GM23248 (cell line): ENCODE measurements around the gene ANAPC1. TPM values are rescaled to one million over a fixed set of nuclear protein-coding genes. Genes with fewer than 3 reads are reported as not detected.
"Not testable (repeated sequence)": the region's sequence is repeated elsewhere in the genome, so short reads cannot be mapped to it uniquely, and the experiment has no call there.

Experiments used
- DNase-seq: peaks from one replicate; pipeline ENCODE4 v3.0.0-alpha.2; 2015
- H2AFZ ChIP-seq: fragments of 200-600 bp; sonication (generic); 2 replicates; pipeline ENCODE4 v1.6.1; 2016; ENCODE audit warnings: antibody characterized with exemption
- H3F3A ChIP-seq: fragments of 200-600 bp; sonication (generic); 2 replicates; pipeline ENCODE4 v1.6.1; 2016; ENCODE audit warnings: mild to moderate bottlenecking, antibody characterized with exemption, mixed run types; ENCODE audit not compliant: insufficient read depth
- H3K27ac ChIP-seq: fragments of 200-600 bp; sonication (generic); 2 replicates; pipeline ENCODE4 v1.5.1; 2016; ENCODE audit warnings: mild to moderate bottlenecking
- H3K27me3 ChIP-seq: fragments of 200-600 bp; sonication (generic); replicated peaks from 2 replicates; pipeline ENCODE4 v1.6.1; 2016; ENCODE audit warnings: mild to moderate bottlenecking; ENCODE audit not compliant: insufficient read depth
- H3K36me3 ChIP-seq: fragments of 200-600 bp; sonication (generic); 2 replicates; pipeline ENCODE4 v1.6.1; 2016; ENCODE audit warnings: low read depth, mild to moderate bottlenecking
- H3K4me1 ChIP-seq: fragments of 200-600 bp; sonication (generic); 2 replicates; pipeline ENCODE4 v1.6.1; 2016; ENCODE audit warnings: mild to moderate bottlenecking; ENCODE audit not compliant: insufficient read depth
- H3K4me2 ChIP-seq: fragments of 200-600 bp; sonication (generic); one replicate; pipeline ENCODE4 v1.6.1; 2016; ENCODE audit warnings: mild to moderate bottlenecking; ENCODE audit not compliant: unreplicated experiment
- H3K4me3 ChIP-seq: fragments of 200-600 bp; sonication (generic); 2 replicates; pipeline ENCODE4 v1.5.1; 2016; ENCODE audit warnings: mild to moderate bottlenecking
- H3K79me2 ChIP-seq: fragments of 200-600 bp; sonication (generic); 2 replicates; pipeline ENCODE4 v1.6.1; 2016; ENCODE audit warnings: mild to moderate bottlenecking; ENCODE audit not compliant: insufficient read depth
- H3K9ac ChIP-seq: fragments of 200-600 bp; sonication (generic); 2 replicates; pipeline ENCODE4 v1.6.1; 2016; ENCODE audit warnings: mild to moderate bottlenecking
- H3K9me2 ChIP-seq: fragments of 200-600 bp; sonication (generic); 2 replicates; pipeline ENCODE4 v1.6.1; 2016; ENCODE audit warnings: mixed run types, mild to moderate bottlenecking, moderate library complexity; ENCODE audit not compliant: insufficient read depth
- H3K9me3 ChIP-seq: fragments of 200-600 bp; sonication (generic); one replicate; pipeline ENCODE4 v1.6.1; 2017; ENCODE audit warnings: low read depth
- H4K20me1 ChIP-seq: fragments of 200-600 bp; sonication (generic); 2 replicates; pipeline ENCODE4 v1.6.0; 2016; ENCODE audit not compliant: insufficient read depth
- WGBS, 2 experiments: methylation state at CpG; one replicate each; pipeline ENCODE4 v1.1.6; 2015 to 2017; ENCODE audit warnings: low lambda C conversion rate in 2 of 2, low coverage in 1 of 2; ENCODE audit errors: missing lambda C conversion rate in 2 of 2; 5-methylcytosine and 5-hydroxymethylcytosine counted together
- in situ Hi-C: fragments of 300-500 bp; cut with MboI; formaldehyde crosslinking; loops from 2 replicates; pipeline ENCODE4 v1.15.0; 2020
- polyA plus RNA-seq: library from polyadenylated mRNA; unstranded; fragments of >200 nt; fragmentation: Nextera tagmentation; extraction: Ambion mirVana; gene quantifications from 2 replicates; pipeline ENCODE4 v1.2.1, GENCODE V29; 2016
- total RNA-seq: library from RNA; depleted of rRNA; stranded (reverse); fragments of >200 nt; shearing (Covaris generic); gene quantifications from 2 replicates; pipeline ENCODE4 v1.2.3, GENCODE V29; 2014

ANAPC1 gene
- total and polyA plus RNA-seq, 2 experiments from 2014 or later: 11.3 to 26.5 TPM

- H3K9me2 ChIP-seq, H2AFZ ChIP-seq, DNase-seq, H4K20me1 ChIP-seq, H3F3A ChIP-seq, H3K79me2 ChIP-seq, H3K9me3 ChIP-seq, H3K4me3 ChIP-seq, in situ Hi-C loops, H3K4me1 ChIP-seq, H3K4me2 ChIP-seq, H3K27ac ChIP-seq, H3K27me3 ChIP-seq, H3K36me3 ChIP-seq, H3K9ac ChIP-seq: not testable (repeated sequence)
- 85 to 88% methylated on average over 2 to 3 of the region's 3 CpGs for WGBS, 2 experiments
These were observed 99.9 kb downstream of the ANAPC1 start for GRCh38 chr2:111784081-111784480.

DNA sequence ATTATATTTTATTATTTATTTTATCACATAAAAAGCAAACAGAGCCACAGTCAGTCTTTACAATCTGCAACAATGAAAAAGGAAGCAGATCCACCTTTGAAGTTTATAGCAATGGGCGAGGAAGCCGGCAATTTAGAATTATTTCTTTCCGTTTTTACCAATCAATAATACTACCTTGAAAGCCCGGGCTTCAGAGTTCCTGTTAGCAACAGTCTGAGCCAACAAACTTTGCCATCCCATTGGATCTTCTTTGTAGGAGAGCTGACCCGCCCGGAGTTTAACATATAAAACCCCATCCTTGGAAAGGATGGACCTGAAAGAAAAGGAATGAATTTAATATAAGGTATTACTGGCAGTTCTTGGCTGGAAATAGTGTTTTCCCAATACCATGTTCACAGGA is 101.8 kb downstream of the ANAPC1 start:
- H2AFZ ChIP-seq, H3K9ac ChIP-seq, in situ Hi-C loops, H3K27ac ChIP-seq, H3K36me3 ChIP-seq, H3K4me2 ChIP-seq, H3K27me3 ChIP-seq, H3K9me2 ChIP-seq, H3K9me3 ChIP-seq, DNase-seq, H4K20me1 ChIP-seq, H3F3A ChIP-seq, H3K4me3 ChIP-seq, H3K79me2 ChIP-seq, H3K4me1 ChIP-seq: not testable (repeated sequence)
- 88 to 94% methylated on average over 6 of the region's 6 CpGs for WGBS, 2 experiments

- H3K9me2 ChIP-seq, H3K36me3 ChIP-seq, H3K27ac ChIP-seq, H3K4me3 ChIP-seq, H3F3A ChIP-seq, in situ Hi-C loops, H3K9ac ChIP-seq, H3K9me3 ChIP-seq, H3K79me2 ChIP-seq, H3K4me1 ChIP-seq, H4K20me1 ChIP-seq, H3K4me2 ChIP-seq, DNase-seq, H2AFZ ChIP-seq, H3K27me3 ChIP-seq: not testable (repeated sequence)
- 46 to 50% methylated on average over 9 of the region's 9 CpGs for WGBS, 2 experiments
These were observed 102.4 kb downstream of the ANAPC1 start for GRCh38 chr2:111781443-111782094.

DNA sequence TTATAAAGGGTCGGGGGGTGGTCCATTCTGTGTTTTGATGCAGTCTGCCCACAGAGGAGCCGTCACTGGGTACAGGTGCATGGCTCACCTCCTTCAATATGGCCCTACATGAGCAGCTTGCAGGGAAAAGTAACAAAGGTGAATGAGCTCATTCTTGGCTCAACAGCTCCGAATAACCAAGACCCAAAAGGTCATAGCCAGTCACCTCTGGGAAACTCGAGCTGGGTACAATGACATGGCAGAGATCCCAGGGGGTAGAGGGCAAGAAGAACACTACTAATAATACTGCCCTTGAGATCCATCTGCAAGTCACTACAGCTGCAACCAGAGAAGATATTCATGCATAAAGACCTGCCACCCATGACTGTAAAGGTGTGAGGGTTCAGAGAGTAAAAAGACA is 106.8 kb downstream of the ANAPC1 start:
- H4K20me1 ChIP-seq, in situ Hi-C loops, H3F3A ChIP-seq, H3K27ac ChIP-seq, H3K4me2 ChIP-seq, H2AFZ ChIP-seq, H3K9me3 ChIP-seq, H3K4me1 ChIP-seq, H3K36me3 ChIP-seq, H3K79me2 ChIP-seq, H3K9me2 ChIP-seq, DNase-seq, H3K4me3 ChIP-seq, H3K9ac ChIP-seq, H3K27me3 ChIP-seq: not testable (repeated sequence)
- 81 to 86% methylated on average over 3 to 4 of the region's 4 CpGs for WGBS, 2 experiments

DNA sequence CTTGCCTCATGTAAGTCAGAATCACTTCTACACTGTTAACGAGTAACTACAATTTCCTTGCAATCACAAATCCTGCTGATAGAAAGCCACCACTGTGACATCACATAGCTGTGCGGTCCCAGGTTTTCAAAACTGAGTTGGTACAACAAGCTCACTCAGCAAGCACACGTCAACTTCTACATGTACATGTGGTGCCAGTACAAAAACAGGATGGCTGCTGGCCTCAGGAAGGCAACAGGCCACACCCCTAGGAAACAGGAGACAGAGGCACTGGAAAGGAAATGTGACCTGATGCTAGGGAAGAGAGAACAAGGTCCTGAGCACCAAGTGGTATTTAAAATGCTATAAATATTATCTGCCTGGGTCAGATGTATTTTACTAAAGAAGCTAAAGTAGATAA is 107.7 kb downstream of the ANAPC1 start:
- H3K4me3 ChIP-seq, H3K4me1 ChIP-seq, H3K9me3 ChIP-seq, in situ Hi-C loops, H3K4me2 ChIP-seq, H3F3A ChIP-seq, H3K9ac ChIP-seq, H2AFZ ChIP-seq, DNase-seq, H3K27me3 ChIP-seq, H3K79me2 ChIP-seq, H3K9me2 ChIP-seq, H3K27ac ChIP-seq, H4K20me1 ChIP-seq, H3K36me3 ChIP-seq: not testable (repeated sequence)
- WGBS, 2 experiments: 89 to 100% methylated on average over 1 of the region's 3 CpGs

DNA sequence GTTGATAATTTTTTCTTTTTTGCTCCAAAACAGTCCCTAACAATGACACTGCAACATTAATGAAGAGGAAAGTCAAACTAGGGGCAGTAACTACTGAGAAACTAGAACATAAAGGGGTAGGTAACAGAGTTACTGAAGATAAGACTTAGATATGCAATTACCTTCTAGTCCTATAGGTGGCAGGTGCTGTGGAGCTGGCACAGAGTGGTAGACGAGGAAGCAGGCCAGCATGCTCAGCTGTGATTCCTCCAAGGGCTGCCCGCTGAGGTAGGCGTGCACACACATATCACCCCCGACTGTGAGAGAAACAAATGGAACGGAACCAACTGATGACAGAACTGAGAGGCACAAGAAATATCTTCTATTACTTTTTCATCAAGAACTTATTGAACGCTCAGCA is 111.8 kb downstream of the ANAPC1 start:
- H3K36me3 ChIP-seq, H2AFZ ChIP-seq, H4K20me1 ChIP-seq, H3K27ac ChIP-seq, H3K9me3 ChIP-seq, H3K4me1 ChIP-seq, H3K4me3 ChIP-seq, in situ Hi-C loops, H3K9ac ChIP-seq, H3K9me2 ChIP-seq, H3K79me2 ChIP-seq, H3F3A ChIP-seq, DNase-seq, H3K4me2 ChIP-seq, H3K27me3 ChIP-seq: not testable (repeated sequence)
- WGBS, 2 experiments: 50 to 56% methylated on average over 1 of the region's 6 CpGs

DNA sequence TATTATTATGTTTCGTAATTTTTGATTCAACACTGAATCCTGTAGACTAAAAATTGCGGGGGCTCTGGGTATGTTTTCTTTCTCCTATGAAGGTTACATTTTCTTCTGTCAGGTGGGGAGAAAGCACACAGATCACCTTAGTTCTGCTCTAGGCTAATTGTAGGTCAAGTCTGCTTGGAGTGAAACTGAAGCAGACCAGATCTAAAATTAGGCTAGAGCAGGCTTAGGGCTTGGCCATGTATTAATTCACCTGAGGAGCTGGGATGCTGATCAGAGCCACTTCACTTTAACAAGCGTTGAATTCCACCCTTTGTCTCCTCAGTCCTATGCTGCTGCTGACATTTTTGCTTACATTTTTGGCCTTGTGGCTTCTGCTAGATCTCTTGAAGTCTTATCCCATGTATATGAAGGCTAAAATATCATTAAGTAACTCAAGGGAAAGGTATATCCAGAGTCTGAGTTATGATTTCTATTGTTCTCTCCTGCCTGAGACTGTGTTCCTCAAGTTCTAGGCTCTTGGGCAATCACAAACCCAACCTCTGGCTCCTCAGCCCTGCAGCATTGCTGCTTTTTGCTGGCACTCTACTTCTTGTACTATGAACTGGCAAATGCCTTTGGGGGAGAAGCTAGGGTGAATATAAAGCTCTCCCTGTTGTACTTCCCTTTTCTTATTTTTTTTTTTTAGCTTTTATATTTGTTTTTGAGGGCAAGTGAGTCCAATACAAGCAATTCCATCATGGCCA is 112.9 kb downstream of the ANAPC1 start:
- H3K9ac ChIP-seq, H2AFZ ChIP-seq, H3K27ac ChIP-seq, DNase-seq, H3K4me3 ChIP-seq, H4K20me1 ChIP-seq, in situ Hi-C loops, H3K27me3 ChIP-seq, H3K36me3 ChIP-seq, H3K9me2 ChIP-seq, H3K4me1 ChIP-seq, H3F3A ChIP-seq, H3K79me2 ChIP-seq, H3K9me3 ChIP-seq, H3K4me2 ChIP-seq: not testable (repeated sequence)
- 83 to 84% methylated on average over 2 of the region's 3 CpGs for WGBS, 2 experiments
